NB4 (cell line): ENCODE results near the gene CREB3L2.

Source experiments
- MYC ChIP-seq: IDR thresholded peaks from 2 replicates; pipeline ENCODE4 v1.6.1; 2011; ENCODE audit warnings: low read depth, low read length
- POLR2A ChIP-seq: IDR thresholded peaks from 2 replicates; pipeline ENCODE4 v1.6.1; 2011; ENCODE audit warnings: mild to moderate bottlenecking; ENCODE audit not compliant: insufficient read length; ENCODE audit errors: extremely low read depth
- TF ChIP-seq, protein P1 (sequence below): IDR thresholded peaks from one replicate; pipeline ENCODE4 v1.5.1; 2012; ENCODE audit warnings: low read depth, low read length
- TF ChIP-seq, protein P2 (sequence below): IDR thresholded peaks from 2 replicates; pipeline ENCODE4 v1.6.1; 2011; ENCODE audit warnings: low read depth, low read length

- TF ChIP-seq, protein P1, sequence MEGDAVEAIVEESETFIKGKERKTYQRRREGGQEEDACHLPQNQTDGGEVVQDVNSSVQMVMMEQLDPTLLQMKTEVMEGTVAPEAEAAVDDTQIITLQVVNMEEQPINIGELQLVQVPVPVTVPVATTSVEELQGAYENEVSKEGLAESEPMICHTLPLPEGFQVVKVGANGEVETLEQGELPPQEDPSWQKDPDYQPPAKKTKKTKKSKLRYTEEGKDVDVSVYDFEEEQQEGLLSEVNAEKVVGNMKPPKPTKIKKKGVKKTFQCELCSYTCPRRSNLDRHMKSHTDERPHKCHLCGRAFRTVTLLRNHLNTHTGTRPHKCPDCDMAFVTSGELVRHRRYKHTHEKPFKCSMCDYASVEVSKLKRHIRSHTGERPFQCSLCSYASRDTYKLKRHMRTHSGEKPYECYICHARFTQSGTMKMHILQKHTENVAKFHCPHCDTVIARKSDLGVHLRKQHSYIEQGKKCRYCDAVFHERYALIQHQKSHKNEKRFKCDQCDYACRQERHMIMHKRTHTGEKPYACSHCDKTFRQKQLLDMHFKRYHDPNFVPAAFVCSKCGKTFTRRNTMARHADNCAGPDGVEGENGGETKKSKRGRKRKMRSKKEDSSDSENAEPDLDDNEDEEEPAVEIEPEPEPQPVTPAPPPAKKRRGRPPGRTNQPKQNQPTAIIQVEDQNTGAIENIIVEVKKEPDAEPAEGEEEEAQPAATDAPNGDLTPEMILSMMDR = no peak
- TF ChIP-seq POLR2A (no peak), MYC (no peak)
- TF ChIP-seq, protein P2, sequence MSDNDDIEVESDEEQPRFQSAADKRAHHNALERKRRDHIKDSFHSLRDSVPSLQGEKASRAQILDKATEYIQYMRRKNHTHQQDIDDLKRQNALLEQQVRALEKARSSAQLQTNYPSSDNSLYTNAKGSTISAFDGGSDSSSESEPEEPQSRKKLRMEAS = no peak
These were observed 21.9 kb upstream of the CREB3L2 start for GRCh38 chr7:138023618-138024342.
